ENCODE results near the gene TSGA10. TPM values are rescaled to one million over a fixed set of nuclear protein-coding genes. Genes with fewer than 3 reads are reported as not detected.
"Not testable (repeated sequence)": the region's sequence is repeated elsewhere in the genome, so short reads cannot be mapped to it uniquely, and the experiment has no call there.

The TSGA10 gene
- polyA plus RNA-seq, 1 donor: 24.8 TPM

GRCh38 chr2:99153921-99154604, 679 bp downstream of the TSGA10 start:
- DNase-seq: no peak

GRCh38 chr2:99152199-99152895, 2.4 kb downstream of the TSGA10 start:
- no peak for DNase-seq

GRCh38 chr2:99150706-99151105, 4.0 kb downstream of the TSGA10 start:
- no peak for DNase-seq

- DNase-seq: peak; percentile 93
Observed at GRCh38 chr2:99141110-99142108, 13.3 kb downstream of the TSGA10 start, which contains the start of gene C2orf15. C2orf15 (plus strand) TSS chr2:99141707; CDS start chr2:99150559, 8,852 bp downstream.

GRCh38 chr2:99140860-99141109, 14.0 kb downstream of the TSGA10 start:
- no peak for DNase-seq

GRCh38 chr2:99140056-99140859, 14.5 kb downstream of the TSGA10 start:
- DNase-seq: no peak

GRCh38 chr2:99139003-99139402, 15.7 kb downstream of the TSGA10 start:
- DNase-seq: no peak

- not testable (repeated sequence) for DNase-seq
Observed at GRCh38 chr2:99135044-99135556, 19.6 kb downstream of the TSGA10 start.

GRCh38 chr2:99127981-99128380, 26.8 kb downstream of the TSGA10 start:
- no peak for DNase-seq

GRCh38 chr2:99112617-99113016, 42.1 kb downstream of the TSGA10 start:
- no peak for DNase-seq

- DNase-seq: no peak
Observed at GRCh38 chr2:99111945-99112344, 42.8 kb downstream of the TSGA10 start.

- no peak for DNase-seq
Observed at GRCh38 chr2:99111236-99111635, 43.5 kb downstream of the TSGA10 start.

- DNase-seq: no peak
Observed at GRCh38 chr2:99106913-99107312, 47.8 kb downstream of the TSGA10 start.

- no peak for DNase-seq
Observed at GRCh38 chr2:99104006-99104405, 50.7 kb downstream of the TSGA10 start.

- no peak for DNase-seq
Observed at GRCh38 chr2:99101697-99102096, 53.0 kb downstream of the TSGA10 start.

GRCh38 chr2:99096728-99097127, 58.0 kb downstream of the TSGA10 start:
- no peak for DNase-seq

GRCh38 chr2:99088017-99088416, 66.7 kb downstream of the TSGA10 start:
- no peak for DNase-seq

- no peak for DNase-seq
Observed at GRCh38 chr2:99086385-99086784, 68.4 kb downstream of the TSGA10 start.

- DNase-seq: no peak
Observed at GRCh38 chr2:99085421-99085820, 69.3 kb downstream of the TSGA10 start.

- no peak for DNase-seq
Observed at GRCh38 chr2:99084256-99084655, 70.5 kb downstream of the TSGA10 start.

GRCh38 chr2:99081891-99082290, 72.9 kb downstream of the TSGA10 start:
- no peak for DNase-seq

- no peak for DNase-seq
Observed at GRCh38 chr2:99079226-99079625, 75.5 kb downstream of the TSGA10 start.

All from left kidney (tissue), 2 donors.